NCI-H1694 treated with DMSO at 0.1 percent for 48 hours (cell line): Measurements from ENCODE around the gene NAV1.
"Not testable (repeated sequence)": the region's sequence is repeated elsewhere in the genome, so short reads cannot be mapped to it uniquely, and the experiment has no call there.

Experiments
- DNase-seq: peaks from one replicate; lab custom pipeline; 2025; lab: John Stamatoyannopoulos, UW

NAV1 gene

DNA sequence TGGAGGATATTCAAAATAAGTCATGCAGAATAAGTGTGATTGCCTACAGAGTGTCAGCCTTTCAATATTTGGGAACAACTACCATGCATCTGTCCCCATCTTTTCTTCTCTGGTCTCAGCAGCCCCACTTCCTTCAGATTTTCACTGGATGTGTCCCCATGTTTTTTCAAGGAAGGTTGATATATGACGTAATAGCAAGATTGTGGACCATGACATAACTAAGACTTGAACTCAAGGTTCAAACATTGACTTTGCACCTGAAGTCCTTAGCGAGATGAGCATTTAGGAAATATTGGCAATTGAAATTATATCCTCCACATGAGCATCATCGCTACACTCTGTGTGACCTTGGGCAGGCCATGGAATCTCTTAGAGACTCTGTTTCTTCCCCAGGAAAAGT lies 5.8 kb downstream of the NAV1 start:
- no peak for DNase-seq

DNA sequence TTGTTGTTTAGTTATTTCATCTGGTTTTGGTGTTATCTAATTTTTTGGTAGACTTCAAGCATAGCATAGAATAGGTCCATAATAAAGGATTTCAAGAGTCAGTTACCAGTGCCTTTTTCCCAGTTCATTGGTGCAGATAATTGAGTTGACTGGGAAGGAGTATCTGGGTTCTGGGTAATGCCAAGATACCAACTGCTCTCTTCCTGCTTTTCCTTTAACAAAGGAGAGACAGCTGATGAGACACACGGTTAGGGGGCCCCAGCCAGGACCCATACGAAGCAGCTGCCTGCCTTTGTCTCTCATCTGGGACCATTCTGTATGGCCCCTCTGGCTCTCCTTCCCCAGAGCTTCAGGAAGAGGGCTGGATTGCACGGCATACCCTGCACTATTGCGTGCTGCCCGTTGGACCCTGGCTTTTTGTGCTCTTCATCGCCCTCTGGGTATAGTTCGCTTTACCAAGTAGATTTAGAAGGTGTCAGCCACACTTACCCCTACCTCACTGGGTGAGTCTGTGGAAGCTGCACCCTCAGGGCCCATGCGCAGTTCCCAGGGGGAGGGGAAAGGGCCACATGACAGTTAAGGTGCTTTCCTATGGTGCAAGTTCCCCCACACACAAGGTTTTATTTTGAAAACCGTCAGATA lies 7.0 kb downstream of the NAV1 start:
- peak; percentile 52 for DNase-seq

DNA sequence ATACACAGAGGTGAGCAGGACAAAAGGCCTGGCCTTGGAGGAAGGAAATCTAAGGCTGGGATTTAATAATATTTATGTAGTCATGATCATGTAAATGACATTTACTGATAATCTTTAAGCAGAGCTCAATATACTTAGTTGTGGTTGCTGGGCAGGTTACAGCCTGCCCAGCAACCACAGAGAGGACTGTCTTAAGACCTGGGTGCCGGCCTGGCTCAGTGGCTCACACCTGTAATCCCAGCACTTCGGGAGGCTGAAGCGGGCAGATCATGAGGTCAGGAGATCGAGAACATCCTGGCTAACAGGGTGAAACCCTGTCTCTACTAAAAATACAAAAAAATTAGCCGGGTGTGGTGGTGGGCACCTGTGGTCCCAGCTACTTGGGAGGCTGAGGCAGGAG lies 10.6 kb downstream of the NAV1 start:
- not testable (repeated sequence) for DNase-seq

DNA sequence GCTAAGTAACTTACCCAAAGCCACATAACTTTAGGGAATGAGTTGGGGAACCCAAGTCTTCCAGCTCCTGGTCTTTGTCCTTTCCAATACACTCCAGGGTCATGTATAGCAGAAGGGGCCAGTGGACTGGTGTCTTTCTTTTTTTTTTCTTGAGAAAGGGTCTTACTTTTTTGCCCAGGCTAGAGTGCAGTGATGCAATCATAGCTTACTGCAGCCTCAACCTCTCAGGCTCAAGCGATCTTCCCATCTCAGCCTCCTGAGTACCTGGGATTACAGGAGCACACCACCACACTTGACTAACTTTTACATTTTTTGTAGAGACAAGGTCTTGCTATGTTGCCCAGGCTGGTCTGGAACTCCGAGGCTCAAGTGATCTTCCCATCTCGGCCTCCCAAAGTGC lies 12.2 kb downstream of the NAV1 start:
- DNase-seq = no peak

DNA sequence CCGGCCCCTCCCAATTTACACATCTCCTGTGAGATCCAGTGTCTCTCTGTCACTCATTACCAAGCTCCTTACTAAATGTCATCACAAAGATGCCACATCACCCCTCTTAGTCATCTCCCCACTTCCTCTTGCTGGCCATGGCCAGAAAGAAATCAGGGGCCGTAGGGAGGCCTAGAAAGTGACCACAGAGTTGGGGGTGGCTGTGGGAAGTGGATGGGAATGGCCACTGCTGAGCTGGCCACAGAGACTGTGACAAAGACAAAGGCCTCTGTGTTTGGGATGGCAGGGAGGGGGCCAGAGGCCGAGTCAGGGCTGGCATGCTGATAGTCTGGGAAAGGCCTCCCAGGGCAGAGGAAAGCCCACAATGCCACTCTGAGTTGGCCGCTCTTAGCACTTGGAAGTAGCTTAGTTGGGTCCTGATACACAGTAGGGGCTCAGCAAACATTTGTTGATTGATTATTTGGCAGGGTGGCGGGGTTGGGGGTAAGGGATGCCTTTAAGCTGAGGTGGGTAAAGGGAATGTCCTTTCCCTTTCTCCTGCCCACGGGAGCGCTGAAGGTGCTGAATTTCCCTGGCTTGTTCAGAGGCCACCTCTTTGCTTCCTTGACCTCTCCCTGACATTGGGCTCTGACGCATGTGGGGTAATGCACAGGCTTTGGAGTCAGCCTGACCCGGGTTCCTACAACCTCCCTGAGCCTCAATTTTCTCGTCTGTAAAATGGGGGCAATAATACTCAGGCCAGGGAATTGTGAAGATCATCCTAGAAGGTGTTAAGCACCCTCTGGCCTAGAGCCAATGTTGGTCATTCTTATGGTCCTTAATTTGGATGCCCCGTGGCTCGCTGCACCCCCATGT lies 13.2 kb downstream of the NAV1 start:
- no peak for DNase-seq

DNA sequence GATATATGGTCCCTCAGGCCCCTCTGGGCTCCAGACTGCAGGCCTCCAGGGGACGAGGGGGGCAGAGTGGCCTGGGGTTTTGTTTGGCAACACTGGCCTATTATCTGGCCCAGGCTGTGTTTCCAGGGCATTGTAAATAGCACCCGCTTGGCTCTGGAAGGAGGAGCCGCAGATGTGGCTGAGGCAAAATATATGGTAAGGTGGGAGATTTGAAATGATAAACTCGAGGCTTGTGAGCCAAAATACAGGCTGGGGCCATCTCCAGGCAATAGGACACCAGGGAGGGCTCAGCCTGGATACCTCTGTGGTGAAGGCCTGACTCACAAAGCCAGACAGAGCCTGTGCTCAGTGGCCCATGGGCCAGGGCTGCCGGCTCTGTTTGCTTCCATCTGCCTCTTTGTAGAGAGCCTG lies 14.0 kb downstream of the NAV1 start:
- peak; percentile 44 for DNase-seq

DNA sequence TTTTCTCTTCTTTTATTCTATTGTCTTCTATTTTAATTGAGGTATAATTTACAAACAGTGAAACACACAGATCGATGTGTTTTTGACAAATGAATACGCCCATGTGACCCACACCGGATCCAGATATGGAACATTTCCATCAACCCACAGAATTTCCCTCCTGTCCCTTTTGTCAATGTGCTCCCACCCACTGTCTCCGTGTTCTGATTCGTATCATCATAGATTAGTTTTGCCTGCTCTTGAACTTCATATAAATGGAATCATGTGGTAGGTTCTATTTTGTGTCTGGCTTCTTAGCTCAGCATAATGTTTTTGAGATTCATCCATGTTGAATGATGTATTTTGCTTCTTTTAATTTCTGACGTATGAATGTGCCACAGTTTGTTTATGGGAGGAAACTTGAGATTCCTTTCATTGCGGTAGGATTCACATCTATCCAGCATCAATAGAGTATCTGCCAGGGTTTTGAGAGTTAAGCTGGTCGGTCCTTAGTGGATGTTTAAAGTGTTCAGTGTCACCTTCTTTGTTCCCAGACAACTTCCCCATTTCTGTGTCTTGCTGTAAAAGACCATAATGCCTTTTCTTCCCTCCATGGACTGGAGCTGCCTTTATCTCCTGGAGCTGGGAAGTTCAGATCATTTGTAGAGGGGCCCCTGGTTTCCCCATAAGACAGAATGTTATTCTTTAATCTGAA lies 14.7 kb downstream of the NAV1 start:
- no peak for DNase-seq

DNA sequence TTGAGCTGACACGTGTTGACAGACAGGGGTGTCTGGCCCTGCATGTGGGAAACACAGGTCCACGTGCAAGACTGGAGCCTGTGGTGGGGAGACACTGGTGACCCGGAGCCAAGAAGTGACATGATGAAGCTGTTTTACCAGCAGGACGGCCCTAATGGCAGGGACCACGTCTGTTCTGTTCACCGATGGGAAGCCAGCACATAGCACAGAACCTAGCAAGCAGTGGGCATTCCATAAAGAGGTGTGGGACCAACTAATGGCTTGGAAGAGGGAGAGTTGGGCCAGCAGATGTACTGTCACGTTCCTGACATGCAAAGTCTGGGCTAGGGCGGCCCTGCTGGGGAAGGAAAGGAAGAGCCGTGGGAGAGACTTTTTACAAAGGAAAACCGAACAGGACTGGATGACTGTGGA lies 15.3 kb downstream of the NAV1 start:
- no peak for DNase-seq

DNA sequence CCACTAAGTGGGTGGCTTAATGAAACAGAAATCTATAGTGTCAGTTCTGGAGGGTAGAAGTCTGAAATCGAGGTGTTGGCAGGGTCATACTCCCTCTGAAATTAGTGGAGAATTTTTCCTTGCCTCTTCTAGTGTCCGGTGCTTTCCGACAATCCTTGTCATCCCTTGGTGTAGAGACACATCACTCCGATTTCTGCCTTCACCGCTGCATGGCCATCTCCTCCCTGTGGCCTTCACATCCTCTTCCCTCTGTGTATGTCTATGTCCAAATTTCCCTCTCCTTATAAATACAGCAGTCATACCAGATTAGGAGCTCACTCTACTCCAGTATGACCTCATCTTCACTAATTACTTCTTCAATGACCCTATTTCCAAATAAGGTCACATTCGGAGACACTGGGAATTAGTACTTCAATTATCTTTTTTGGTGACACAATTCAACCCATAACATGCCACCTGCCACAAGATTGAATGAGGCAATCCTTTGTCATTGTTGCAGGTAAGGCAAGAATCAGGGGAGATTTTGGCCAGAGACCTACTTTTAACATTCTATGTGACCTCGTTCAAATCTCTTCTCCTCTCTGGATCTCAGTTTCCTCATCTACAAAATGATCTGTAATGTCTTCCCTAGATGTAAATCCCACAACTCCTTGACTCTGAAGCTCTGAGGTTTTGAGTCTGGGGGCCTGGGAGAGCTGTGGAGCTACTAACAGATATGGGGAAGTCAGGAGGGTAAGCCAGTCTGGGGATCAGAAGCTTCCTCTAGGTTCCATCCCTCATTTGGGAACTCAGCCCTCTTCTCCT lies 16.1 kb downstream of the NAV1 start:
- DNase-seq = no peak

DNA sequence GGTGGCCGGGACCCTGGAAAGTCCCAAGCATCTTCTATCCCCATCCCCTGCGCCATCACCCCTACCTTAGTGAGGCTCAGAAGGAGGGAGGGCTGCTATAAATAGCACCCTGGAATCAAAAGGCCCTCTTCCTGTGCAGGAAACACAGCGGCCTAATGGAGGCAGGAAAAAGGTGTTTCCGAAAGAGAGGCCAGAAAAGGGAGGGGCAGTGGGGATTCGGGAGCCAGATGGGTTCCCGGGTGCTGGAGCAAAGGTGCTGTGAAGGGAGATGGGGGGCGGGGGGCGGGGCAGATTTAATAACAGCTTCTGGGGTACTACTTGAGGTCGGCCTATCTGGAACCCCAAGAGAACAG lies 16.6 kb downstream of the NAV1 start:
- no peak for DNase-seq

DNA sequence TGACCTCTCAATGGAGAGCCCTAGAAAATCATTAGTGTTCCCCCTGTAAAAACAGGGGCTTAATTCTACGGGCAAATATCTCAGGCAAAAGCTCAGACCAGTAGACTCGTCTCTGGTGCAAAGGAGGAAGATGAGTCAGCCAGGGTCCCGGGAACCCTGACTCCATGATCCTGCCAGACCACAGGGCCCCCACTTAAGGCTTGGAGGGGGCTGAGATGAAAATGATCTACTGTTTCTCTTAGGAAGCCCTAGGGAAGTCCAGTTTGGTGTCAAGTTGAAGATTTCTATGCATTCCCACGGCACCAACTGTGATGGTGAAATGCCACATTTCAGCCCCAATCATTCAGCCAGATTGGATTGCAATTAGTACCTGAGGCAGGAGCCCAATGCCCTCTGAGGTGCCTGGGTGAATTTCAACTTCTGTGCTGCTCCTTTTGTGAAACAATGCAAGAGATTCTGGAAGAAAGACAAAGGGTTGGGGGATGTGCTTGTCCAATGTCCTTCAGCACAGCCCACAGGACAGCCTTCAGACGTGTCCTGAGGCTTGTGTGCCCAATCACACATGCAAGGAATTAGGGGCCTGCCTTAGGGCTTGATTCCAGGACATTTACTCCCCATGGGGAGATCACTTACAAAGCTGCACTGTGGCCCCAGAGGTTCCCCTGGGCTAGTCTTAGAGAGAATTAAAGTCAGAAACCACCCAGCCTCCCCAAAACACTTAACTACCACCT lies 18.1 kb downstream of the NAV1 start:
- no peak for DNase-seq

DNA sequence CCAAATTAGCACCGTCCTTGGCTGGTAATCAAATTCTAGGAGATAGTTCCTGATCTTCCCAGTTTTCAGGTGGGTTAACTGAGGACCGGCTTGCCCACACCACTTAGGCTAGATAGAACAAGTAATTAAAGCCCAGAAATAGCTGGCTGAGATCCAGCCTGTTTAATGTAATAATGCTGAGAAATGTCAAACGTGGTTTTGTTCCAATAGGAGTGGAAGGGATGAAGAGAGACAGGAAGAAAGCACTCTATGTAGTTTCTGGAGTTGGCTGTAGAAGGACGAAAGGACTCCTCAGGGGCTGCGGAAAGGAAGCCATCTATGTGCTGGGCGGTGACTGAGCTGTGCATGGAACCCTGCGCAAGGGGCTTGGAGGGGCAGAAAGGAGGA lies 18.6 kb downstream of the NAV1 start:
- no peak for DNase-seq

DNA sequence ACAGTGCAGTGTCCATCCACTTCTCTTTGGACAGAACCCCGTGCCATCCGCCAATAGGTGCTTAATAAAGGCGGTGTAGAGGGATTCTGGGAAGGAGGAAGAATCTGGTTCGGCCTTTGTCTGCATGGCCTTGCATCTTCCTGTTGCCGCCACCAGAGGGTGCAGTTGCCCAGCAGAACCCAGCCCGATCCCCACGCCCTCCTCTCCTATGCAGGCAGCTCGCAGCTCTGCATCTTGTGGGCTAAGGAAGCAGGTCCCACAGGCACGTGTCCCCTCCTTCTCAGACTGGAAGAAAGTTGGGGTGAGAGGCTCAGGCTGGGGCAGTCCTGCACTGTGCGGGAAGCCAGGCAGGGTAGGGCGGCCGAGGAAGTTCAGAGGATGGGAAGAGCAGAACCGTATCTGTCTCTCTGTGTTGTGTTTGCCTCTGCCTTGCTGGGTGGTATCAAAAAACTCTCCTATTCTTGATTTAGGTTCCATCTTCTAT lies 20.8 kb downstream of the NAV1 start:
- peak; percentile 88 for DNase-seq

DNA sequence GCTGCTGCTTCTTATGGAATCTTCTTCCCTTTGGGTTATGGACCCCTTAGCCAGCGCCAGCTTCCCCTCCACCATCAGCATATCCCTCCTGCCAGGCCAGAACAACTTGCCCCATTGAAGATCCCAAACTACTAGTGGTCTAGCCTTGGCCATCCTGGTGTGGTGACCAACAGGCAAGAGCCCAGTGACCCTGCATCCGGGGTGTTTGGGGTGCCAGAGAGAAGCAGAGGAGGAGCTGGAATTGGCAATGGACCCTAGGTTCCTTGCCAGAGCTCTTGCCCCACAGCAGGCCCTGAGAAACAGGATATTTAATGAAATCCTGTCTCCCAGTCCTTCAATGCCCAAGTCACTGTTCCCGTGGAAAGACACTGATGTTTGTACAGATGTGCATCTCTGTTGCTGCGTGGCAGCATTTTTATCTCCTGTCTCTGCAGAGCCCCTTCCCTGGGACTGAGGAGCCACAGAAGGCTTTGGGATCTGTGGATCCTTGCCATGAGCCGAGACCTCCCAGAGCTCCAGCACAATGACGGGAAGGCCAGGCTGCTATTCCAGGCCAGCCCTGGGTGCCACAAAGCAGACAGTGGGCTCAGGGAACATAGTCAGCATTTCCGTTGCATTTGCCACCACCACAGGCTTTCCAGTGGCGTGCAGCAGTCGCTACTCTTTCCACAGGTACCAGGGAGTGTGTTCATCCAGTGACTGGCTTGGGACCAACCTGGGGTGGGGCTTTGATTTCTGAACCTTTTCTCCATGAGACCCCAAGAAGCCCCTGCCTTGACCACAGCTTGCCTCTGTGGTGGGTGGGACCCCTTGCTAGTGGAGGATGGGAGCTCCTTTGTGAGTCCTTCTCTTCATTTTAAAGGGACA lies 21.6 kb downstream of the NAV1 start:
- no peak for DNase-seq

DNA sequence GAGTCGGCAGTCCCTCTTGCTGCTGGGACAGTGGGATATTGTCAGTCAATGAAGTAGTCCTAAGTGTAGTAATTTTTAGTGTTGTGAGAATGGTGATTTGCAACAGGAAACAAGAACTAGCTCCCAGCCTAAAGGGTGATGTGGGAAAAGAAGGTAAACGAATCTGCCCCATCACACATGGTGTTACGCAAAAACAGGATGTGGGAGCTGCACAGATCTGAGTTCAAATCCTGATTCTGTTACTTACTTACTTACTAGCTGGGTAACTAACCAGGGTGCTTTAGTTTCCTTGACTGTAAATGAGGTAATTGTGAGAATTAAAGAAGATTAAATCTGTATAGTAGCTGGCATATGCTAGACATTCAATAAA lies 22.3 kb downstream of the NAV1 start:
- DNase-seq = no peak

DNA sequence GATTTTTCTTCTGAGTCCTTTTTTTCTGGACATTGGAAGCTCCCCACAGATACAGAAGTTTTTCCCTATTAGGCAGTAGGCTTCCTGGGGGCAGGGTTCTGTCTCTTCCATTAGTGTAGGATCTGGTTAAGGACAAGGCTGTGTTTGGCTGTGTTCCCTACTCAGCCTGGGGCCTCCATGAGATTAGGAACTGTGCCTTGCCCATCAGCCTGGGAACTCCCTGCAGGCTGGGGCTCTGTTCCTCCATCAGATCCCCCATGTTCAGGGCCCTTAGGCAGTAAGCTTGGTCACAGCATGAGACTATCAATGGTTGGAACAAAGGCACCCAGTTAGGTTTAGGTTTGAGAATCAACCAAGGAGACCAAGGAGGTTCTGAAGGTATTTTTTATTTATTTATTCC lies 22.7 kb downstream of the NAV1 start:
- no peak for DNase-seq

DNA sequence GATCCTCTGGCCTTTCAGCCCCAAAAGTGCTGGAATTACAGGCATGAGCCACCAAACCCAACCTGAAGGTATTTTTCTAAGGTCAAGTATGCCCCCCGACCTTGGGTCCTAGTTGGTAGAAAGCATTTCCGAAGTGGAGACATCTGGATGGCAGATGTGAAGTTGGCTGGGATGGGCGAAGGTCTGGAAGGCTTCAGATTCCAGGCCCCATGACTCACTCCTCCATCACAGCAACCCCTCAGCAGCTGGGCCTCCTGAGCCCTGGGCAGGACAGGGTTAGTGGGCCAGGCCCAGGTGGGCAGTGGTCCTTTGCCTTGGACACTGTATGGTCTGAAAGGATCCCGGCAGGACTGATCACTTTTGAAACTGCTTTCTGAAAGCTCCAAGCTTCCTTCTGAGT lies 23.3 kb downstream of the NAV1 start:
- no peak for DNase-seq

DNA sequence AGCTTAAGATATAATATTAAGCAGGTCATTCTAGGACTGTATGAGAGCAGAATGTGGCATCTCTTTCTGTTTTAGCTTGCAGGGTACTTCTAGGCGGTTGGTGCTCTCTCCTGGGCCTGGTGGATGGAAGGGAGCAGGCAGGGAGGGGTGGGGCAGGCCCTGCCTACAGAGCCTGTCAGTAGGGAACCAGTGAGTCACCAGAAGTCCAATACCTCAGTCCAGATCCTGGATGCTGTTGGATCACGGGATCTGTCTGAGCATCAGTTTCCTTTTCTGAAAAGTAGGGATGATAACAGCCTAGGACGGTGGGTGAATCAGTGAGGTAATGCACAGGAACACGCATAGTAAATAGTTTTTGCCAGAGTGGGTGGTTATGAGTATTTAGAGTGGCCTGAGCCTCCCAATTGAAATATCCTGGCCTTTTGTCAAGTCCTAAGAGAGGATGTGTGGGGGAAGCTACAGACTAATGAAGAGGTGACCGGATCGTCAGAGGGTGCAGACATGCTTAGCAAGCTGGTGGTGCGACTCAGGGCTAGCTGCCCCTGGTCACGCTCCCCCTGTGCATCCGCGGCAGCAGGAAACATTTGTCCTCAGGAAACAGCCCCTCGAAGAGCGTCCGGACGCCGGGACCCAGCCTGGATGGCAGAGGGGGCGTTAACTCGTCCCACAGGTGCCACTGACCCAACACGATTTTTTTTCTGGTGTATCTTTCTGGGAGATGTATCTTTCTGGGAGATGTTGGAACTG lies 23.9 kb downstream of the NAV1 start:
- no peak for DNase-seq

DNA sequence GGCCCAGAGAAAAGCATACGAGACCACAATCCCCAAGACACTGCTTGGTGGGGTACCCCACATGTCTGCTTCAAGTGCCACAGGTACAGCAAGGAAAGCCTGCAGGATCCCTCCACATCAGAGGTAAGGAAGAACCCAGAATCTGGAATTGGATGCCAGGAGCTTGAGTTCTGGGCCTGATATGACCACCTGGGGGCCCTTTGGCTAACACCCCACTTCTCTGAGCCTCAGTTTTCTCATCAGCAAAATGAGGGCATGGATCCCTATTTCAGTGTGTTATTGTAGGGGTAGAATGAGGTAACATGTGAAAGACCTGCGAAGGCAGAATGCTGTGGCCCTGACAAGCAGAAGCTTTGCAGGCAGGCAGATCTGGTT lies 24.5 kb downstream of the NAV1 start:
- DNase-seq = no peak

DNA sequence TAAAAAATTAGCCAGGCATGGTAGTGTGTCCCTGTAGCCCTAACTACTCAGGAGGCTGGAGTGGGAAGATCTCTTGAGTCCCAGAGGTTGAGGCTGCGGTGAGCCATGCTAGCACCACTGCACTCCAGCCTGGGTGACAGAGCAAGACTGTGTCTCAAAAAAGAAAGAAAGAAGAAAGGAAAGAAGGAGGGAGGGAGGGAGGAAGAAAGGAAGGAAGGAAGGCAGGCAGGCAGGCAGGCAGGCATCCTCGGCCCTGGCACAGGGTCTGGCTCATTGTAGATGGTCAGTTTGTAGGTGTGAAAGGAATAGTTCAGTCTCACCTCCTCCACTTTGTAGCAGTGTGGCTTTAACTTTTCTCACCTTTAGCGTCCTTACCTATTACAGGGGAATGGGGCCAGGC lies 25.0 kb downstream of the NAV1 start:
- DNase-seq = no peak
